ENCODE results near the gene PLEKHH2. TPM values are rescaled to one million over a fixed set of nuclear protein-coding genes. Genes with fewer than 3 reads are reported as not detected.

Gene PLEKHH2
- polyA plus RNA-seq, 3 donors: not detected

- TF ChIP-seq CTCF (IDR thresholded peaks at IDR 0.05): no peak
- H3K27me3 ChIP-seq (ENCODE audit: control insufficient read depth in 2 of 2, insufficient read depth in 2 of 2, low read length in 2 of 2): no peaks in the 10 kb centered on the region
- Mint-ChIP-seq H3K36me3 (no peaks in the 10 kb centered on the region), H3K9me3 (peaks cover 0 to 2% (median 0%) of the 10 kb centered on the region in 7 donors), H3K27ac (no peak overlapping the region), H3K4me1 (no peaks in the 10 kb centered on the region), H3K27me3 (ENCODE audit: low read depth in 3 of 3) (peaks cover 1 to 3% (median 2%) of the 10 kb centered on the region in 3 donors), H3K4me3 (no peak overlapping the region)
- H3K79me2 ChIP-seq (ENCODE audit: insufficient read depth, low read length): no peaks in the 10 kb centered on the region
- intact Hi-C loops (cut with micrococcal nuclease): loop anchor here in 1 of 2 donors (10.0 kb wide), 1 partner anchor 781 kb away; no protein-coding TSS in a partner anchor
- no peaks in the 10 kb centered on the region for H4K20me1 ChIP-seq (ENCODE audit: insufficient read depth, low read length)
- H3K4me2 ChIP-seq (replicated peaks; ENCODE audit: extremely low read depth, low read length, poor library complexity, severe bottlenecking): no peak overlapping the region
- no peak overlapping the region for H2AFZ ChIP-seq (ENCODE audit: insufficient read depth, low read depth, low read length, poor library complexity, severe bottlenecking)
- 96% methylated on average over 3 of the region's 5 CpGs for WGBS (ENCODE audit: insufficient coverage)
- no peaks in the 10 kb centered on the region for H3K9me3 ChIP-seq (replicated peaks in 1 of 2; ENCODE audit: control insufficient read depth in 1 of 2, insufficient read depth in 1 of 2, low read length in 2 of 2)
- no peak overlapping the region for H3K4me3 ChIP-seq (replicated peaks in 1 of 3; ENCODE audit: low read depth in 2 of 3, low read length in 3 of 3)
- no peaks in the 10 kb centered on the region for H3K4me1 ChIP-seq (ENCODE audit: control insufficient read depth in 1 of 2, insufficient read depth in 2 of 2, low read length in 2 of 2)
- no peaks in the 10 kb centered on the region for H3K36me3 ChIP-seq (replicated peaks in 1 of 2; ENCODE audit: control insufficient read depth in 1 of 2, insufficient read depth in 2 of 2, low read length in 2 of 2)
- no peak overlapping the region for H3K27ac ChIP-seq (ENCODE audit: low read depth in 1 of 2, low read length in 2 of 2)
- no peak overlapping the region for H3K9ac ChIP-seq (ENCODE audit: insufficient read depth, low read length, poor library complexity, severe bottlenecking)
- no peak for DNase-seq
Measured at GRCh38 chr2:43605851-43606250, 31.2 kb upstream of the PLEKHH2 start.

DNA sequence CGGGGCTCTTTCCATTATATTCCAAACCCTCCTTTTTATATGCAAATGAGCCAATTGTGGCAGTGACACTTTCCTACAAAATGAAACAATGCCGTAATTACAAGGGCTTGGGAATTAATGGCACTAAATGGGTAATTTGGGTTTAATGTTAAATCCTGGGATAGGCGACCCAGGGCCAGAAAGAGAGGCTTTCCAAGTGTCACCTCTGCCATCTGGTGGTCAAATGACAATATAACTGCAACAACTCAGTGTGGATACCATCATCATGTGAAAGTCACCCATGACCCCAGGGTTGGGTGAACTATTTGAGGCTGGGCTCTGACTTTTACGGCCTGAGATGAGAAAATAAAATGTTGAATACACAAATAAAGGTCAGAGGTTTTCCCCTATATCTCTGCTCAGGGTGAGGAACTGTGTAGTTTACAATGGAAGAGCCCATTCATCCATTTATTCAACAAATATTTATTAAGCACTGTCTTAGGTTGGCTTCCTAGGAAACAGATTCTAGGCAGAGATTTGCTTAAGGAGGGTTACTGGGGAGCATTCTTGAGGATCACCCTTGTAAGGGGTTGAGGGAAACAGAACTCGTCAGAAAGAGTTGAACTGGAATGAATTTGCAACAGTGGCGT, 27.7 kb upstream of the PLEKHH2 start:
- Histone ChIP-seq H3K4me2 (replicated peaks; ENCODE audit: extremely low read depth, low read length, poor library complexity, severe bottlenecking) (no peak overlapping the region), H2AFZ (ENCODE audit: insufficient read depth, low read depth, low read length, poor library complexity, severe bottlenecking) (no peak overlapping the region), H4K20me1 (ENCODE audit: insufficient read depth, low read length) (no peaks in the 10 kb centered on the region), H3K9ac (ENCODE audit: insufficient read depth, low read length, poor library complexity, severe bottlenecking) (no peak overlapping the region), H3K27me3 (ENCODE audit: control insufficient read depth in 2 of 2, insufficient read depth in 2 of 2, low read length in 2 of 2) (no peaks in the 10 kb centered on the region), H3K36me3 (replicated peaks in 1 of 2; ENCODE audit: control insufficient read depth in 1 of 2, insufficient read depth in 2 of 2, low read length in 2 of 2) (no peaks in the 10 kb centered on the region), H3K27ac (ENCODE audit: low read depth in 1 of 2, low read length in 2 of 2) (no peak overlapping the region), H3K4me1 (ENCODE audit: control insufficient read depth in 1 of 2, insufficient read depth in 2 of 2, low read length in 2 of 2) (no peaks in the 10 kb centered on the region), H3K4me3 (replicated peaks in 1 of 3; ENCODE audit: low read depth in 2 of 3, low read length in 3 of 3) (no peak overlapping the region), H3K9me3 (replicated peaks in 1 of 2; ENCODE audit: control insufficient read depth in 1 of 2, insufficient read depth in 1 of 2, low read length in 2 of 2) (no peaks in the 10 kb centered on the region), H3K79me2 (ENCODE audit: insufficient read depth, low read length) (no peaks in the 10 kb centered on the region)
- DNase-seq: peak; percentile 31 to 58 (median 49)
- no peak overlapping the region for H3K4me3 Mint-ChIP-seq
- TF ChIP-seq CTCF (IDR thresholded peaks at IDR 0.05): peak; percentile 86
- peaks cover 0 to 3% (median 2%) of the 10 kb centered on the region in 3 donors for H3K27me3 Mint-ChIP-seq (ENCODE audit: low read depth in 3 of 3)
- 100% methylated on average over 2 of the region's 6 CpGs for WGBS (ENCODE audit: insufficient coverage)
- H3K36me3 Mint-ChIP-seq: no peaks in the 10 kb centered on the region
- H3K9me3 Mint-ChIP-seq: no peaks in the 10 kb centered on the region
- H3K27ac Mint-ChIP-seq: no peak overlapping the region
- H3K4me1 Mint-ChIP-seq: no peaks in the 10 kb centered on the region
- intact Hi-C loops (cut with micrococcal nuclease): loop anchor here in 1 of 2 donors (10.0 kb wide), 1 partner anchor 785 kb away; no protein-coding TSS in a partner anchor

Data from CD14-positive monocyte (primary cell).